ENCODE data around the gene SCAMP4. TPM values are rescaled to one million over a fixed set of nuclear protein-coding genes. Genes with fewer than 3 reads are reported as not detected.

SCAMP4 gene
- 10 to 100 TPM; 49.6 to 94.5 (median 86.5) TPM for polyA plus RNA-seq (ENCODE audit: insufficient read length in 4 of 4)

GRCh38 chr19:1905110-1905862 lies at the start of gene SCAMP4, which contains the start of gene ADAT3:
Gene SCAMP4 (plus strand): TSS chr19:1905399. CDS start chr19:1915020, 9,621 bp downstream.
Gene ADAT3 (plus strand): TSS chr19:1905399. CDS start chr19:1912048, 6,649 bp downstream.
- DNase-seq (ENCODE audit: low read depth in 4 of 4, low spot score in 2 of 4): peak; percentile 85 to 95 (median 92)

- DNase-seq (ENCODE audit: low read depth in 4 of 4, low spot score in 2 of 4): no peak
Observed at GRCh38 chr19:1855828-1856255, 49.4 kb upstream of the SCAMP4 start.

DNA sequence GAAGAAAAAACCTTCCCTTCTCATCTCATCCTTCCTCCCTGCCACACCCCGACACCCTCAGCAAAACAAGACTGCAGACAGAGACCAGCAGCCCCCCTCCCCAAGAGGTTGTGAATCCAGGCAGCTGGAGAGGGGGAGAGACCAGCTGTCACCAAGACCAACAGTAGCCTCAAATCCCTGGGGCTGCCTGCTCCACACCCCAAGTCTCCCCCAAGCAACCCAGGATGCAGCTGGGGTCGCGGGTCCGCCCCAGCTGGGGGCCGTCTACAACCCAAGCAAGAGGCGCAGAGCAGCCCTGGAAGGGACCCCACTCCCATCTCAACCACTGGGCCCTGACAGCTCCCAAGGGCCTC lies 48.9 kb upstream of the SCAMP4 start:
- no peak for DNase-seq (ENCODE audit: low read depth in 4 of 4, low spot score in 2 of 4)

GRCh38 chr19:1856698-1857603 lies 48.2 kb upstream of the SCAMP4 start:
- no peak for DNase-seq (ENCODE audit: low read depth in 4 of 4, low spot score in 2 of 4)

DNA sequence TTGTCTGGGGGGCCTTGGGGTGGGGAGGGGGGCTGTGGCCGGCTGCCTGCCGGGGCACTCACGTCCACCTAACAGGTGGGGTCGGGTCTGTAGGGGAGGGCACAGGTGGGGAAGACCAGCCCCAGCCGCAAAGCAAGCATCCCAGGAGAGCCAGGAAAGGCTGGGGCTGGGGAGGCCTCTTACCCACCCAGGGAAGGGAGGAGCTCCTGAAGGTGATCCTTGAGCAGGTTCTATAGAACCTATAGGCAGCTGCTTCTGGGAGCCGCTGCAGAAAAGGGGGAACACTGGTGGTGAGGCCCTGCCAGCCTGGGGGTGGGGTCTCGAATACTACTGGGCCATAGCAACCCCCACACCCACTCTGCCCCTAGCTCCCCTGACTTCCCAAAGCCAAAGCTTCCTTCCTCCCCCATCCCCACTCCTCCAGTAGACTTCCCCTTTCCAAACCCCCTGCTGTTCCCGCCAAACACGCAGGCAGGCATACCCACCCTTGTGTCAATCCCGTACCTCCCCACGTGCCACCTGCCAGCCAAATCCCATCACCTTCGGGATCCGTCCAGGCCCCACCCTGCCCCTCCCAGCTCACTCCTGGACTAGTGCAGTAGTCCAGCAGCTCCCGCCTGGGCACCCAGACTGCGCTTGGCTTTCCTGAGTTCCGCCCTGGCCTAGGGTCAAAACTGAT lies 47.4 kb upstream of the SCAMP4 start:
- no peak for DNase-seq (ENCODE audit: low read depth in 4 of 4, low spot score in 2 of 4)

DNA sequence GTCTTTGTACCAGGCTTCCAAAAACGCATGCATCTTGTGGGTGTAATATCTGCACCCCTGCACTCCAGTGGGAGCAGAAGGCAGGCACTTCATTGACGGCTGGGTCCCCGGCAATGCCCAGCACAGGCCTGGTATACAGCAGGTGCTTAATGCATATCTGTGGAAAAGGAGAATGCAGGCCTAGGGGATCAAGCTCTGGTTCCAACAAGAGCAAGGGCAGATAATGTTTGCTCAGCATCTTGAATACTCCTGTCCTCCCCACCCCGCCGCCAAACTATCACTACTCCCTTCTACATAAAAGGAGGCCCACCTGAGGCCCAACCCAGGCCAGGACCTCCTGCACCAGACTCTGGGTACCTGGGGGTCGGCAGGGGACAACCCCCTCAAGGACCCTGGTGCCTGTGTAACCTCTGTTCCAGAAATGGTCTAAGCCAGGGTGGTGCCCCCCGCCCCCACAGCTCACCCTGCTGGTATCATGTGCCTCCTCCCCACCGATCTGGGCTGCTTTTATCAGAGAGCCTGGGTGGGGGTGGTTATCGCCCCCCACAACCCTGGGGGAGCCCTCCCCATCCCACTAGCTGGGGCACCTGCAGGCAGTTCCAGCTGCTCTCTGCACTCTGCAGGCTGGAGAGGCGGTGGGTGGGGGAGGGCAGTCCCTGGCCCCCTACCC lies 46.7 kb upstream of the SCAMP4 start:
- DNase-seq (ENCODE audit: low read depth in 4 of 4, low spot score in 2 of 4): no peak

DNA sequence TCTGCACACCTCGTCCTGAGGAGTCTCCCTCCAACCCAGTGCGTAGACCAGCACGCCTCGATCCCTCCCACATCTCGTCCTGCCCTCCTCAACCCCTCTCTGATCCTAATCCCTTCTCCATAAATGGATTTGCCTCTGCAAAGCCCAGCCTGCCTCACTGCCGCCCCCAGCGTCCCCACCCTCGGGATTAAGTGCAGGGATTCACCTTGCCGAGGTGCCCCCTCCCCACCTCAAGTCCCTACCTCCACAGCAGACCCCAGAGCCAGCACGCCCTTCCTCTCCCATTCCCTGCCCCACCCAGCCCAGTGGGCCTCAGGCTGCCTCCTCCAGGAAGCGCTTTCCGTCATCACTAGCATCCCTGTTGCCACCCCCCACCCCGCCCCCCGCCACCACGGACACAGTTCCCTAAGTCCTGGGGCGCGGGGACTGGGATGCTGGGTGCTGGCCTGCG lies 45.8 kb upstream of the SCAMP4 start:
- DNase-seq (ENCODE audit: low read depth in 4 of 4, low spot score in 2 of 4): no peak

- no peak for DNase-seq (ENCODE audit: low read depth in 4 of 4, low spot score in 2 of 4)
Observed at GRCh38 chr19:1860042-1860775, 45.0 kb upstream of the SCAMP4 start.

DNA sequence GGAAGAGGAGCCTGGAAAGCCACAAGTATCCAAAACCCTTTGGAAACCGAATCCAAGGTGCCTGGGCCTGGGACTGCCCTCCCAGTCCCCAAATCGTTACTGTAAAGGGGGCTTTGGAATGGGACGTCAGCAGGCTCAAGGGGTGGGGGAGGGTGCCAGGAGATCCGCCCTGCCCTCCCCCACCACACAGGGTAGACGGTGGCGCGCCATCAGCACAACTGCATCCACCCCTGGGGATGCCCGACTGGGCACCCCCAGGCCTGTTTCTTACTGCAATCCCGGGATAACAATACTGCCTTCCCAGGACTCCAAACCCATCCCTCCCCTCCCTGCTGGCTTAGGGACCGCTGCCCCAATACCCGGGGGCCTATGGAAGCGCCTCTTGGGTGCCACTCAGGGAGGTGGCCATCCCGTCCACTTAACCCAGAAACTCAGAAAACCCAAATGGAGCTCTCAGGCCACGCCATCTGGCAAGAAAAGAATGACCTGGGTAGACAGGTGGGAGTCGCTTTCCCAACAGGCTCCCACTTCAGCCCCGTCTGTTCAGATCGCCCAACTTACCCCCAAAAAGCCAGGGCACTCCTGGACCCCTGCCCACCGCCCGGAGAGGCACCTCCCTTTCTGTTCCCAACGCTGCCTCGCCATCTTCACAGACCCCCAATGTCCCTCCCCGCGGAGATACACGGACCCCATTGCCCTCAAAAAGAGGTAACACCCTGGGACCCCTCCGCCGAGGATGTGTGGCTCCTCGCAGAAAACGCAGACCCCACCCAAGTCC lies 44.2 kb upstream of the SCAMP4 start:
- no peak for DNase-seq (ENCODE audit: low read depth in 4 of 4, low spot score in 2 of 4)

GRCh38 chr19:1861599-1862031 lies 43.6 kb upstream of the SCAMP4 start:
- DNase-seq (ENCODE audit: low read depth in 4 of 4, low spot score in 2 of 4): no peak

- no peak for DNase-seq (ENCODE audit: low read depth in 4 of 4, low spot score in 2 of 4)
Observed at GRCh38 chr19:1862068-1862423, 43.2 kb upstream of the SCAMP4 start.

GRCh38 chr19:1862424-1863327 lies 42.5 kb upstream of the SCAMP4 start:
- DNase-seq (ENCODE audit: low read depth in 4 of 4, low spot score in 2 of 4): no peak

DNA sequence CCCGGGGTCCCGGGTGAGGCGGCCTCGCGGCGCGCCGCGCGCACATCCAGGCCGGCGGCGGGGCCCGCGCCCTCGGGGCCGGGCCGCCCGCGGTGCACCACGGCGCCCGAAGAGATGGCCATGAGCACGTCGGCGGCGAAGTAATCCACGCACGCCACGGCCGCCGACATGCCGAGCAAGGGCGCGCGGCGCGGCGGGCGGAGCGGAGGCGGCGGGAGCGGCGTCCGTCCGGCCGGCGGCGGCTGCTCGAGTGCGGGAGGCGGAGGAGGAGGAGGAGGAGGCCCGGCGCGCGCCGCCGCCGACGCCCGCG lies 41.9 kb upstream of the SCAMP4 start, which contains the start of gene KLF16:
Gene KLF16 (minus strand): TSS at position 252 of the 310 bp plus-strand sequence. CDS start 82 bp downstream, at position 170.
- DNase-seq (ENCODE audit: low read depth in 4 of 4, low spot score in 2 of 4): no peak

DNA sequence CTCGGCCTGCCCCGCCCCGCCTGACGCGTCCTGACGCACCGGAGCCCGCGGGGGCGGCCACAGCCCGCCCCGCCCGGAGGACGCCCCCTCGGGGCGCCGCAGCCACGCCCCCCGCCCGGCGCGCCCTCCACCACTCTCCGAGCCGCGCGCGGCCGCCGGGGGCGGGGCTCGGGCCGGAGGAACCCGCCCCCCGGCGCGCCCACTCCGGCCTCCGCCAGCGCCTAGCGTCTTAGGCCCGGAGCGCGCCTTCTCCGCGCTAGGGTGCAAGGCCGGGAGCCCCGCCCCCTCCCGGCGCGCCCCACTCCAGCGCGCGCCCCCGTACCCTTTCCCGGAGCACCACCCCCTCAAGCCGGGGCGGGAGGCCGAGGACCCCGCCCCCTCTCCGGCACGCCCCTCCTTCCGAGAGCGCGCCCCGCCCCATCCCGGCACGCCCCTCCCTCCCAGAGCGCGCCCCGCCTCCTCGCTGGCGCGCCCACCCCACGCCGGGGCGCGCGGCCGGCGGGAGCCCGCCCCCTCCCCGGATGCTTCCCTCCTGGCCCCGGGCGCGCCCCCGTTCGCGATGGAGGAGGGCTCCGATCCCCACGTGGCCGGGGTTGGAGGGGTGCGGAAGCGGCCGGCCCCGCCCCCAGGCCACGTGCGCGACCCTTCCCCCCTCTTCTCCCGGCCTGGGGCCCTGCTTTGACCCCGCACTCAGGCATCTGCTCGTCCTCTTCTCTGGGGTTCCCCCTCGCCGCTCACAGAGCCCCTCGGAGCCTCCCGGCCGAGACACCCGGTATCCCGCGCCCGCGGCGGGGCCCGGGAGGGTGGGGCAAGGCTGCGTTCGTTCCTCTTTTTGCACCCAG lies 41.3 kb upstream of the SCAMP4 start:
- peak in 2 of 4 donors; percentile 70 to 81 for DNase-seq (ENCODE audit: low read depth in 4 of 4, low spot score in 2 of 4)

- DNase-seq (ENCODE audit: low read depth in 4 of 4, low spot score in 2 of 4): no peak
Observed at GRCh38 chr19:1864480-1865171, 40.6 kb upstream of the SCAMP4 start.

Measured in left renal cortex interstitium (tissue), 4 donors.